Fibroblast of lung (primary cell): Measurements from ENCODE around the gene TMEM214. TPM values are rescaled to one million over a fixed set of nuclear protein-coding genes. Genes with fewer than 3 reads are reported as not detected.

Experiments used
- DNase-seq, 2 donors: peaks; one replicate each; pipeline versions ENCODE4 v3.0.0 to v3.0.0-alpha.2; 2010; ENCODE audit warnings: low read depth in 2 of 2
- H2AFZ ChIP-seq: 2 replicates; pipeline ENCODE4 v1.5.1; 2012; ENCODE audit warnings: low read length, control low read depth, inconsistent platforms
- H3K27ac ChIP-seq: 2 replicates; pipeline ENCODE4 v1.5.1; 2011; ENCODE audit warnings: low read length, control low read depth; ENCODE audit not compliant: insufficient read depth
- H3K27me3 ChIP-seq: 2 replicates; pipeline ENCODE4 v1.5.1; 2011; ENCODE audit warnings: mild to moderate bottlenecking, low read length; ENCODE audit not compliant: control insufficient read depth, insufficient read depth
- H3K36me3 ChIP-seq: 2 replicates; pipeline ENCODE4 v1.5.1; 2011; ENCODE audit warnings: low read length; ENCODE audit not compliant: control insufficient read depth, insufficient read depth
- H3K4me1 ChIP-seq: 2 replicates; pipeline ENCODE4 v1.5.1; 2011; ENCODE audit warnings: low read length; ENCODE audit not compliant: control insufficient read depth, insufficient read depth; ENCODE audit errors: extremely low read depth
- H3K4me2 ChIP-seq: 2 replicates; pipeline ENCODE4 v1.5.1; 2011; ENCODE audit warnings: low read length, control low read depth; ENCODE audit not compliant: insufficient read depth; ENCODE audit errors: extremely low read depth
- H3K4me3 ChIP-seq, 4 experiments: fragments of 200-600 bp in 1 of 4; sonication (generic) in 1 of 4; replicated peaks in 1 of 4; 2 replicates each; pipeline ENCODE4 v1.5.1; 2011 to 2016; ENCODE audit warnings: low read length in 4 of 4, low read depth in 3 of 4, mild to moderate bottlenecking in 3 of 4, control low read depth in 2 of 4, inconsistent platforms in 1 of 4, mixed read lengths in 1 of 4; ENCODE audit not compliant: insufficient read depth in 1 of 4; ENCODE audit errors: control extremely low read depth in 1 of 4
- H3K79me2 ChIP-seq: 2 replicates; pipeline ENCODE4 v1.5.1; 2012; ENCODE audit warnings: mild to moderate bottlenecking, low read length, inconsistent platforms; ENCODE audit not compliant: control insufficient read depth, insufficient read depth
- H3K9ac ChIP-seq: 2 replicates; pipeline ENCODE4 v1.5.1; 2011; ENCODE audit warnings: mild to moderate bottlenecking, low read length, control low read depth; ENCODE audit not compliant: insufficient read depth
- H3K9me3 ChIP-seq: 2 replicates; pipeline ENCODE4 v1.5.1; 2012; ENCODE audit warnings: low read depth, low read length; ENCODE audit not compliant: control insufficient read depth, insufficient read depth
- H4K20me1 ChIP-seq: 2 replicates; pipeline ENCODE4 v1.5.1; 2011; ENCODE audit warnings: low read length; ENCODE audit not compliant: control insufficient read depth, insufficient read depth; ENCODE audit errors: extremely low read depth
- CTCF ChIP-seq, 2 donors: IDR thresholded peaks in 1 of 2; conservative IDR thresholded peaks in 1 of 2; 1 replicate in 1 of 2; 2 replicates in 1 of 2; pipeline ENCODE4 v1.5.1; 2011 to 2012; ENCODE audit warnings: low read length in 2 of 2, control low read depth in 1 of 2, inconsistent platforms in 1 of 2, low read depth in 1 of 2, mild to moderate bottlenecking in 1 of 2
- EZH2 ChIP-seq: IDR thresholded peaks from 2 replicates; pipeline ENCODE4 v1.5.1; 2012; ENCODE audit warnings: low read length, control low read depth, mild to moderate bottlenecking; ENCODE audit errors: missing control alignments
- polyA plus RNA-seq, 2 donors: library from polyadenylated mRNA; depleted of rRNA in 1 of 2; stranded (reverse) in 1 of 2; unstranded in 1 of 2; fragments of >200 nt; gene quantifications; 2 replicates each; pipeline ENCODE4 v1.2.1, GENCODE V29; 2011 to 2012; ENCODE audit warnings: missing spikeins in 1 of 2
- total RNA-seq: library from RNA; depleted of rRNA; stranded (reverse); fragments of >200 nt; gene quantifications from 2 replicates; pipeline ENCODE4 v1.2.1, GENCODE V29; 2014

TMEM214 gene
- total and polyA plus RNA-seq, 2 donors (not counting 1 experiment from before 2014, with no cell fraction given) = 22.6 to 127 TPM

GRCh38 chr2:27010139-27010538 lies 22.6 kb upstream of the TMEM214 start:
- no peak for DNase-seq
- Histone ChIP-seq H3K4me2 (no peak overlapping the region), H3K9me3 (no peaks in the 10 kb centered on the region), H3K27me3 (no peaks in the 10 kb centered on the region), H2AFZ (no peak overlapping the region), H3K27ac (no peak overlapping the region), H3K4me1 (peaks cover 6% of the 10 kb centered on the region), H3K4me3 (no peak overlapping the region), H3K36me3 (no peaks in the 10 kb centered on the region), H4K20me1 (peaks cover 1% of the 10 kb centered on the region), H3K9ac (no peak overlapping the region), H3K79me2 (no peaks in the 10 kb centered on the region)
- TF ChIP-seq EZH2 (no peak), CTCF (conservative IDR thresholded peaks at IDR 0.05 in 1 of 2, IDR thresholded peaks at IDR 0.05 in 1 of 2; ENCODE audit: low read depth in 1 of 2, low read length in 2 of 2) (no peak)

DNA sequence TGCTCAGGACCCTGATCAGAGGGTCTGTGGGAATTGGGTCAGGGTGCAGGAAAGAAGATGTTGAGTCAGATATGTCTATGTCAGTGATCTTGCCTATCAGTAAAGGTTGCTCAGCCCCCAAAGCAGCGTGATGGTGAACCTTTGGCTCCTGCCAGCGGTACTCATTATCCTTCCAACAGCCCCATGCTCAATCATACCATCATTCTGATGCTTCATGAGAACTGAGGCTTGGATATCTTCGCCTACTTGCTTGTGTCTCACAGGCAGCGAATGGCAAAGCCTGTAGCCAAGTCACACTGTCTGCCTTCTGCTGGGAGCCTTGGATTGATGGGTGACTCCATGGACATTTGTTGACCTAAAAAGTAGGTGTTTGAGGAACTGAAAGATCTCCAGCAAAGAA lies 19.0 kb upstream of the TMEM214 start:
- no peak overlapping the region for H3K4me3 ChIP-seq
- H3K4me1 ChIP-seq = peaks cover 13% of the 10 kb centered on the region
- no peak overlapping the region for H3K4me2 ChIP-seq
- no peak for TF ChIP-seq CTCF (conservative IDR thresholded peaks at IDR 0.05 in 1 of 2, IDR thresholded peaks at IDR 0.05 in 1 of 2; ENCODE audit: low read depth in 1 of 2, low read length in 2 of 2)
- H3K27ac ChIP-seq = no peak overlapping the region
- no peak overlapping the region for H3K9ac ChIP-seq
- no peaks in the 10 kb centered on the region for H3K36me3 ChIP-seq
- no peaks in the 10 kb centered on the region for H3K27me3 ChIP-seq
- H2AFZ ChIP-seq = no peak overlapping the region
- no peaks in the 10 kb centered on the region for H3K79me2 ChIP-seq
- H3K9me3 ChIP-seq = no peaks in the 10 kb centered on the region
- no peak for DNase-seq
- H4K20me1 ChIP-seq = peaks cover 1% of the 10 kb centered on the region

DNA sequence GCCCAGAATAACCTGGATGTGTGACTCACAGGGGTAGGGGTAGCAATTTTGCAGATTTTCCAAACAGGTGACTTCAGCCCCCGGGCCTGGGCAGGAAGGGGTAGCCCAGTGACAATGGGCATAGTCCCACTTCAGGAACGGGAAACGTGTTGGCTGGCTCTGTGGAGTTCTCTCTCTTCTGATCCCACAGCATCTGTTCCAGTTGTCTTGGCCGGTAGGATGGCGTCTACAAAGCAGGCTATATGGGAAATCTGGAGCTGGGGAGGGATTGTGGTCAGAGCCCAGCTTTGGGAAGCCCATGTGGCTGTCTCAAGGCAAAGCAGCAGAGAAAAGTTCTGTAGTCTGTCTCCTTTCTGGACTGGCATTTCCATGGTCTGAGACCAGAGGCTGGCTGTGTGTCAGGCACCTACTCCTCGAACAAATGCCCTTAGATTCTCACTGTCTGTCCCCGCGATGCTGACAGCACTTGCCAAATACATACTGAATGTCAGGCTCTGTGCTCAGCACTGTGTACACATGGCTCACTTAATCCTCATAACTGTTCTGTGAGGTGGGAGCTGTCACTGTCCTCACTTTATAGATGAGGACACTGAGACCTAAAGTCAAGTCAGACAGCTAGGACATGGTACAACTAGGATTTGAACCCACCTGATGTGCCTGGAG lies 17.9 kb upstream of the TMEM214 start:
- H4K20me1 ChIP-seq = peaks cover 1% of the 10 kb centered on the region
- no peaks in the 10 kb centered on the region for H3K79me2 ChIP-seq
- no peak overlapping the region for H2AFZ ChIP-seq
- H3K27me3 ChIP-seq = no peaks in the 10 kb centered on the region
- no peak overlapping the region for H3K4me2 ChIP-seq
- H3K4me1 ChIP-seq = peaks cover 13% of the 10 kb centered on the region
- no peak overlapping the region for H3K9ac ChIP-seq
- H3K27ac ChIP-seq = no peak overlapping the region
- DNase-seq = no peak
- no peaks in the 10 kb centered on the region for H3K36me3 ChIP-seq
- no peak for TF ChIP-seq CTCF (conservative IDR thresholded peaks at IDR 0.05 in 1 of 2, IDR thresholded peaks at IDR 0.05 in 1 of 2; ENCODE audit: low read depth in 1 of 2, low read length in 2 of 2)
- TF ChIP-seq EZH2 = no peak
- H3K4me3 ChIP-seq = no peak overlapping the region
- no peaks in the 10 kb centered on the region for H3K9me3 ChIP-seq
